NK-92 (cell line): ENCODE results near the gene RPP25.
"Not testable (repeated sequence)": the region's sequence is repeated elsewhere in the genome, so short reads cannot be mapped to it uniquely, and the experiment has no call there.

Source experiments
- DNase-seq: peaks from one replicate; lab custom pipeline; 2025; ENCODE audit not compliant: unreplicated experiment; lab: John Stamatoyannopoulos, UW

The RPP25 gene

DNA sequence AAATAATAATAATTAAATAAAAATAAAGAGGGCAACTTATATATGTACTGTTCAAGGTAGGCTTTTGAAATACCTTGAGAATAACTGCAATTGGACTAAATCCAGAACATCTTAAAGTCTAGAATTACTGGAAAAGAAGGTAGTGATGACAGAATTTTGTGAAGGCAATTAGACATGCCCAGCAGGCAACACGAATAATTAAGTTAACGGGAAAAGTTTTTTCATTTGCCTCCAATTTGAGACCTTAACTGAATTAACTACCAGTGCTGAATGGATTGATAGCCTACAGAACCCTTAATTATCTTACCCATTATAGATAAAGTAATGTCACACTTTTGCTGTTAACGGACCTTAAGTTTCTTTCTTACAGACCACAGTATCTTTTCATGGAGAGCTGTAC lies 32.0 kb downstream of the RPP25 start:
- no peak for DNase-seq

DNA sequence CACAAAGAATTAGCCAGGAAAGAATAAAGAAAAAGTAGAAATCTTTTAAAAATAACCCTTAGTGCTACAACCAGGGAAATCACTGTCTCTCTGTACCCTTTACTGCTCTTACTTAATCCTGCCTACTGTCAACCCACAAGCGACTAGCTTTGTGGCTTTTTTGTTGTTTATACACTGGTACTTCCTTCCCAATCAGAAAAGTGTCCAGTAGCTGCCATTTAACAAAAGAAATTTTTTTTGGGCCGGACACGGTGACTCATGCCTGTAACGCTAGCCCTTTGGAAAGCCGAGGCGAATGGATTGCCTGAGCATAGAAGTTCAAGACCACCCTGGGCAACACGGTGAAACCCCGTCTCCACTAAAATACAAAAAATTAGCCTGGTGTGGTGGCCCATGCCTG lies 36.1 kb downstream of the RPP25 start:
- no peak for DNase-seq

DNA sequence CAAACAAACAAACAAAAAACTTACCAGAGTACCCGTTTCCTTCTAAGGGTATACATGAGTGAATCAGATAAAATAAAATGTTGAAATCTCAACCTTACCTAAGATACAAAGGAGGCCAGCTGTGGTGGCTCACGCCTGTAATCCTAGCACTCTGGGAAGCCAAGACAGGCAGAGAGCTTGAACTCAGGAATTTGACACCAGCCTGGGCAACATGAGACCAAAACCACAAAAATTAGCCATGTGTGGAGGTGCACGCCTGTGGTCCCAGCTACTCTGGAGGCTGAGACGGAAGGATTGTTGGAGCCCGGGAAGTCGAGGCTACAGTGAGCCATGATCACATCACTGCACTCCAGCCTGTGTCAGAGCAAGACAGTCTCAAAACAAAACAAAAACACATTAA lies 38.9 kb downstream of the RPP25 start:
- no peak for DNase-seq

DNA sequence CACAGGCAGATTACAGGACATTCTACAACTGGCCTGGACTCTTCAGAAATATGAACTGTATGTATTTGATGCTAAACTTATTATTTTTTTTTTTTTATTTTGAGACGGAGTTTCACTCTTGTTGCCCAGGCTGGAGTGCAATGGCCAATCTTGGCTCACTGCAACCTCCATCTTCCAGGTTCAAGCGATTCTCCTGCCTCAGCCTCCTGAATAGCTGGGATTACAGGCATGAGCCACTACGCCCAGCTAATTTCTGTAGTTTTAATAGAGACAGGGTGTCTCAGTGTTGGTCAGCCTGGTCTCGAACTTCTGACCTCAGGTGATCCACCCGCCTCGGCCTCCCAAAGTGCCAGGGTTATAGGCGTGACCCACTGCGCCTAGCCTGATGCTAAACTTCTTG lies 42.8 kb downstream of the RPP25 start:
- DNase-seq, result not testable (repeated sequence)

DNA sequence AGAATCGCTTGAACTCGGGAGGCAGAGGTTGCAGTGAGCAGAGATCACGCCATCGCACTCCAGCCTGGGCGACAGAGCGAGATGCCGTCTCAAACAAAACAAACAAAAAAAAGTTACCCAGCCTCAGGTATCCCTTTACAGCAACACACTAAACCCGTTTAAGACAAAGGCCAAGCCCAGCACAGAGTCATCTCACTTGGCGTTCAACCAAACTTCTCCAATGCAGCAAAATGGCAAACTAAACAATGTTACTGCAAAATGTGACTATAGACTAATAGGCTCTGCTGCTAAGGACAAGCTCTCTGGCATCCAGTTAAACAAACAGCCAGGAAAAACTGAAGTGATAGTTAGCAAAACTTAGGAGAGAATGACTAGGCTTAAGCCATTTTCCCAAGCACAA lies 43.5 kb downstream of the RPP25 start:
- DNase-seq, result no peak

DNA sequence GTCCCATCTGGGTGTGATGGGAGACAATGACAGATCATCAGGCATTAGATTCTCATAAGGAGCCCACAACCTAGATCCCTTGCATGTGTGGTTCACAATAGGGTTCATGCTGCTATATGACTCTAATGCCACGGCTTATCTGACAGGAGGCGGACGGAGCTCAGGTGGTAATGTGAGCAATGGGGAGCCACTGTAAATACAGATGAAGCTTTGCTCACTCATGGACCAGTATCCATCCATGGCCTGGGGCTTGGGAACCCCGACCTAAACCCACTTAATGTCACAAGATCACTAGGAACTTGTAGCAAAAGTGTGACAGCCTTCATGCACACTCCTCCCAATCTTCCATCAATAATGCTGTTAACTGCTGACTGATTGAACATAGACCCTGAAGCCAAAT lies 47.9 kb downstream of the RPP25 start:
- DNase-seq, result no peak

DNA sequence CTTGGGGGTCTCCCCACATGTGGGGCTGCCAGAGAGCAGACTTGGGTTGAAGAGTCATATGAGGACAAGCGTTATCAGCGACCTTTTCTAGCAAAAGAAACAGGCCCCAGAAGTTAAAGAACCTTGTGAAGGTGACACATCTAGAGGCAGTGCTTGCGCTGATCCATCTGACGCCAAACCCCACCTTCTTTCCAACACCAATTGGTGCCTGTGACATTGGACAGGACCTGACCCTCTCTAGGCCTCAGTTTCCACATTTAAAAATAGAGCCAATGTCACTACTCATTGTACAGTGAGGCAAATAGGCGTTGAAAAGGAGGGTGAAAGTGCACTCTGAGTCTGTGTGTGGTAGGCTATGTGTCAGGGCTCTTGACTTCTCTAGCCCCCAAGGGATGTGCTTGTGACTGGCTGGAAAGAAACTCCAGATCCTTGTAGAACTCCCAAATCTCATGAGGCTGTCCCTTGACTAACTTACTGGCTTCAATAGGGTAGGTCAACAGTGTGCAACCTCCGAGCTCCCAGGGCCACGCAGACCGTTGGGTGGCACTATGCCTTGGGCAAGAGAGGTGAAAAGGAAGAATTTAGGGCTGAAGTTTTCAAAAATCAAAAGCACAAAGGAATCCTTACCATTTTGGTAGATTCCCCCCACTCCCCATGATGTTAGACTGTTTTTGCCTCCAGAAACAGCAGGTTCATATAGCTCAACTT lies 49.3 kb downstream of the RPP25 start:
- no peak for DNase-seq

DNA sequence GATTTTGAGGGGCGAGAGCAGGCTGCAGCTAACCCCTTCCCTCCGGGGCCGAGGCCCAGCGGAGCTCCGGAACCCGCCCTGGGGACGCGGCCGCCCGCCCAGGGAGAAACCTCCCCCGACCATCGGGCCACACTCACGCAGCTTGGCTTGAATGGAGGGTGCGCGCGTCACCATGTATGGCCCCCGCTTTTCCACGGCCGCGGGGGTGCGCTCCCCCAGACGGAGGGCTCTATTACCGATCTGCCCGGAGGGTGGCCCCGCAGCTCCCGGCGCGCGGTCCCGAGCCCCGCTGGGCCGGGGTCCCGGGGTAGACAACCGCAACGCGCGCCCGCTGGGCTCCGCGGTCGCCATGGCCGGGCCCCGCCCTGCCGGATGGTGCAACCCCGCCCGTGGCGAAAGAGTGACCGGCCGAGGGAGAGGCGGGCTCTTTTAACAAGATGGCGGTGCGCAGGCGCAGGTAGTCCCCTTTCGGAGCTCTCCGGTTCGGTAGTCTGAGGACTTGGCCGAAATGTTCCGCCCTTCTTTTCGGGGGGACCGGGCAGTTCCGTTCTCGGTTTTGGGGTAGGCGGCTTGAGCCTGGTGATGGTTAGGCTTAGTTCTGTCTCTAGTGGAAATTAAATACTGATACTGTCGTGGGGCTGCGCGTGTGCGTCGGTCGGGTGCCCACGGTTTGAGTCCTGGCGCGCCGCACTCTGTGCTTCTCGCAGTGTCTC lies 50.0 kb downstream of the RPP25 start, which contains the start of gene FAM219B:
Gene FAM219B (minus strand): TSS at position 402 of the 713 bp plus-strand sequence. CDS start 51 bp downstream, at position 351.
- DNase-seq, result no peak

DNA sequence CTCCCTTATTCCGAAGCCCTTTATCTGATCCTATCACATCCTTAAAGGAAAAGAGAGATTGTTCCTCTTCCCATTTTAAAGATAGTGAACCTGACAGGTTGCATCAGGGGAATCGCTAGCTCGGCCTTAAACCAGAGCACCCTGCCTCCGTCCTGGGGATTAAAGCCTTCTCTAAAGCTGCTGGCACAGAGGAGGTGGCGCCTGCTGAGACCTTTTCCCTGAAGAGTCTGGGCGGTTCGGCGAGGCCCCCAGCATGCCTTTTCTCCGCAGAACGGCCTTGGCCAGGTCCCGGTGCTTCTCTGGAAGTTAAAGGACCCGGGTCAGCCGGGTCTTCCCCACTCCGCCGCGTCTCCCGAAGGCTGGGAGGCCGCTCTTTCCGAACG lies 50.5 kb downstream of the RPP25 start:
- DNase-seq, result no peak
